K562 (cell line): ENCODE data around the gene TEAD3. TPM values are rescaled to one million over a fixed set of nuclear protein-coding genes. Genes with fewer than 3 reads are reported as not detected.

Experiments used
- ARID1B ChIP-seq: fragments of 450-650 bp; IDR thresholded peaks from 2 replicates; pipeline ENCODE4 v1.6.1; 2016; ENCODE audit warnings: antibody characterized with exemption, mild to moderate bottlenecking, inconsistent platforms
- CTCF ChIP-seq, 3 experiments: IDR thresholded peaks in 2 of 3; conservative IDR thresholded peaks in 1 of 3; 2 replicates each; pipeline ENCODE4 v1.5.1; 2011 to 2012; ENCODE audit warnings: low read length in 3 of 3, mild to moderate bottlenecking in 3 of 3, control low read depth in 2 of 3, improper control_type of control experiment in 1 of 3, inconsistent platforms in 1 of 3, low read depth in 1 of 3, mixed read lengths in 1 of 3, moderate library complexity in 1 of 3; ENCODE audit not compliant: insufficient read depth in 2 of 3
- MAFK ChIP-seq: IDR thresholded peaks from 2 replicates; pipeline ENCODE4 v1.6.1; 2011; ENCODE audit warnings: low read length, improper control_type of control experiment
- MED1 ChIP-seq: sonication (generic); formaldehyde crosslinking; IDR thresholded peaks from 2 replicates; pipeline ENCODE4 v1.8.1; 2023; ENCODE audit warnings: missing genetic modification reagents, borderline replicate concordance
- MTF1 ChIP-seq: fragments of 250-450 bp; sonication (Bioruptor Pico); IDR thresholded peaks from 2 replicates; pipeline ENCODE4 v1.9.0; 2021; ENCODE audit warnings: moderate library complexity, mild to moderate bottlenecking, inconsistent platforms, borderline replicate concordance
- NUFIP1 ChIP-seq: fragments of 450-650 bp; IDR thresholded peaks from 2 replicates; pipeline ENCODE4 v1.6.1; 2018; ENCODE audit not compliant: partially characterized antibody
- SMAD4 ChIP-seq: fragments of 250-450 bp; sonication (Bioruptor Pico); conservative IDR thresholded peaks from 2 replicates; pipeline ENCODE4 v1.8.0; 2021; ENCODE audit warnings: inconsistent platforms, mild to moderate bottlenecking, moderate library complexity
- SMARCA4 ChIP-seq: fragments of 450-650 bp; IDR thresholded peaks from 2 replicates; pipeline ENCODE4 v1.6.1; 2016
- SOX6 ChIP-seq: fragments of 450-650 bp; IDR thresholded peaks from 2 replicates; pipeline ENCODE4 v1.6.1; 2014; ENCODE audit warnings: mild to moderate bottlenecking
- ZZZ3 ChIP-seq: fragments of 450-650 bp; IDR thresholded peaks from 2 replicates; pipeline ENCODE4 v1.6.1; 2016; ENCODE audit warnings: antibody characterized with exemption, mild to moderate bottlenecking, moderate library complexity
- polyA plus RNA-seq, 8 experiments: library from polyadenylated mRNA; depleted of rRNA in 4 of 8; stranded (reverse) in 5 of 8; unstranded in 3 of 8; fragments of >200 nt; fragmentation: Nextera tagmentation in 2 of 8; fragmentation: Illumina TruSeq in 1 of 8; extraction: Ambion mirVana in 2 of 8; extraction: Trizol in 1 of 8; gene quantifications; 2 replicates each; pipeline versions ENCODE4 v1.2.1 to v1.2.3, GENCODE V29; 2011 to 2014; ENCODE audit warnings: inconsistent platforms in 1 of 8, missing spikeins in 1 of 8
- total RNA-seq, 7 experiments: library from RNA; depleted of rRNA in 6 of 7; stranded (reverse); fragments of >200 nt in 6 of 7; fragmentation: Illumina TruSeq in 2 of 7; extraction: Trizol in 2 of 7; gene quantifications; 2 replicates each; pipeline versions ENCODE4 v1.2.1 to v1.2.3, GENCODE V29; 2011 to 2021; ENCODE audit warnings: low replicate concordance in 1 of 7
- TF ChIP-seq, protein P1 (sequence below): fragments of 200-600 bp; sonication (generic); IDR thresholded peaks from one replicate; pipeline ENCODE4 v1.6.1; 2012; ENCODE audit warnings: mild to moderate bottlenecking, low read depth, low read length, inconsistent platforms
- TF ChIP-seq, protein P2 (sequence below): fragments of 450-650 bp; formaldehyde crosslinking; IDR thresholded peaks from 2 replicates; pipeline ENCODE4 v1.4.0; 2020; ENCODE audit warnings: mild to moderate bottlenecking, mixed read lengths
- TF ChIP-seq, protein P3 (sequence below): IDR thresholded peaks from 2 replicates; pipeline ENCODE4 v1.6.1; 2011; ENCODE audit not compliant: insufficient read length; ENCODE audit errors: extremely low read depth

Gene TEAD3
- total and polyA plus RNA-seq, 9 of the 15 experiments (the other 6 are each of a cell fraction or from before 2014, with no cell fraction given): 0.63 to 13.2 (median 3.3) TPM

GRCh38 chr6:35471836-35472345 lies 25.0 kb downstream of the TEAD3 start (continued):
- TF ChIP-seq, protein P1, sequence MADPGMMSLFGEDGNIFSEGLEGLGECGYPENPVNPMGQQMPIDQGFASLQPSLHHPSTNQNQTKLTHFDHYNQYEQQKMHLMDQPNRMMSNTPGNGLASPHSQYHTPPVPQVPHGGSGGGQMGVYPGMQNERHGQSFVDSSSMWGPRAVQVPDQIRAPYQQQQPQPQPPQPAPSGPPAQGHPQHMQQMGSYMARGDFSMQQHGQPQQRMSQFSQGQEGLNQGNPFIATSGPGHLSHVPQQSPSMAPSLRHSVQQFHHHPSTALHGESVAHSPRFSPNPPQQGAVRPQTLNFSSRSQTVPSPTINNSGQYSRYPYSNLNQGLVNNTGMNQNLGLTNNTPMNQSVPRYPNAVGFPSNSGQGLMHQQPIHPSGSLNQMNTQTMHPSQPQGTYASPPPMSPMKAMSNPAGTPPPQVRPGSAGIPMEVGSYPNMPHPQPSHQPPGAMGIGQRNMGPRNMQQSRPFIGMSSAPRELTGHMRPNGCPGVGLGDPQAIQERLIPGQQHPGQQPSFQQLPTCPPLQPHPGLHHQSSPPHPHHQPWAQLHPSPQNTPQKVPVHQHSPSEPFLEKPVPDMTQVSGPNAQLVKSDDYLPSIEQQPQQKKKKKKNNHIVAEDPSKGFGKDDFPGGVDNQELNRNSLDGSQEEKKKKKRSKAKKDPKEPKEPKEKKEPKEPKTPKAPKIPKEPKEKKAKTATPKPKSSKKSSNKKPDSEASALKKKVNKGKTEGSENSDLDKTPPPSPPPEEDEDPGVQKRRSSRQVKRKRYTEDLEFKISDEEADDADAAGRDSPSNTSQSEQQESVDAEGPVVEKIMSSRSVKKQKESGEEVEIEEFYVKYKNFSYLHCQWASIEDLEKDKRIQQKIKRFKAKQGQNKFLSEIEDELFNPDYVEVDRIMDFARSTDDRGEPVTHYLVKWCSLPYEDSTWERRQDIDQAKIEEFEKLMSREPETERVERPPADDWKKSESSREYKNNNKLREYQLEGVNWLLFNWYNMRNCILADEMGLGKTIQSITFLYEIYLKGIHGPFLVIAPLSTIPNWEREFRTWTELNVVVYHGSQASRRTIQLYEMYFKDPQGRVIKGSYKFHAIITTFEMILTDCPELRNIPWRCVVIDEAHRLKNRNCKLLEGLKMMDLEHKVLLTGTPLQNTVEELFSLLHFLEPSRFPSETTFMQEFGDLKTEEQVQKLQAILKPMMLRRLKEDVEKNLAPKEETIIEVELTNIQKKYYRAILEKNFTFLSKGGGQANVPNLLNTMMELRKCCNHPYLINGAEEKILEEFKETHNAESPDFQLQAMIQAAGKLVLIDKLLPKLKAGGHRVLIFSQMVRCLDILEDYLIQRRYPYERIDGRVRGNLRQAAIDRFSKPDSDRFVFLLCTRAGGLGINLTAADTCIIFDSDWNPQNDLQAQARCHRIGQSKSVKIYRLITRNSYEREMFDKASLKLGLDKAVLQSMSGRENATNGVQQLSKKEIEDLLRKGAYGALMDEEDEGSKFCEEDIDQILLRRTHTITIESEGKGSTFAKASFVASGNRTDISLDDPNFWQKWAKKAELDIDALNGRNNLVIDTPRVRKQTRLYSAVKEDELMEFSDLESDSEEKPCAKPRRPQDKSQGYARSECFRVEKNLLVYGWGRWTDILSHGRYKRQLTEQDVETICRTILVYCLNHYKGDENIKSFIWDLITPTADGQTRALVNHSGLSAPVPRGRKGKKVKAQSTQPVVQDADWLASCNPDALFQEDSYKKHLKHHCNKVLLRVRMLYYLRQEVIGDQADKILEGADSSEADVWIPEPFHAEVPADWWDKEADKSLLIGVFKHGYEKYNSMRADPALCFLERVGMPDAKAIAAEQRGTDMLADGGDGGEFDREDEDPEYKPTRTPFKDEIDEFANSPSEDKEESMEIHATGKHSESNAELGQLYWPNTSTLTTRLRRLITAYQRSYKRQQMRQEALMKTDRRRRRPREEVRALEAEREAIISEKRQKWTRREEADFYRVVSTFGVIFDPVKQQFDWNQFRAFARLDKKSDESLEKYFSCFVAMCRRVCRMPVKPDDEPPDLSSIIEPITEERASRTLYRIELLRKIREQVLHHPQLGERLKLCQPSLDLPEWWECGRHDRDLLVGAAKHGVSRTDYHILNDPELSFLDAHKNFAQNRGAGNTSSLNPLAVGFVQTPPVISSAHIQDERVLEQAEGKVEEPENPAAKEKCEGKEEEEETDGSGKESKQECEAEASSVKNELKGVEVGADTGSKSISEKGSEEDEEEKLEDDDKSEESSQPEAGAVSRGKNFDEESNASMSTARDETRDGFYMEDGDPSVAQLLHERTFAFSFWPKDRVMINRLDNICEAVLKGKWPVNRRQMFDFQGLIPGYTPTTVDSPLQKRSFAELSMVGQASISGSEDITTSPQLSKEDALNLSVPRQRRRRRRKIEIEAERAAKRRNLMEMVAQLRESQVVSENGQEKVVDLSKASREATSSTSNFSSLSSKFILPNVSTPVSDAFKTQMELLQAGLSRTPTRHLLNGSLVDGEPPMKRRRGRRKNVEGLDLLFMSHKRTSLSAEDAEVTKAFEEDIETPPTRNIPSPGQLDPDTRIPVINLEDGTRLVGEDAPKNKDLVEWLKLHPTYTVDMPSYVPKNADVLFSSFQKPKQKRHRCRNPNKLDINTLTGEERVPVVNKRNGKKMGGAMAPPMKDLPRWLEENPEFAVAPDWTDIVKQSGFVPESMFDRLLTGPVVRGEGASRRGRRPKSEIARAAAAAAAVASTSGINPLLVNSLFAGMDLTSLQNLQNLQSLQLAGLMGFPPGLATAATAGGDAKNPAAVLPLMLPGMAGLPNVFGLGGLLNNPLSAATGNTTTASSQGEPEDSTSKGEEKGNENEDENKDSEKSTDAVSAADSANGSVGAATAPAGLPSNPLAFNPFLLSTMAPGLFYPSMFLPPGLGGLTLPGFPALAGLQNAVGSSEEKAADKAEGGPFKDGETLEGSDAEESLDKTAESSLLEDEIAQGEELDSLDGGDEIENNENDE: no peak
- TF ChIP-seq ARID1B: no peak
- TF ChIP-seq SOX6: no peak
- TF ChIP-seq, protein P2, sequence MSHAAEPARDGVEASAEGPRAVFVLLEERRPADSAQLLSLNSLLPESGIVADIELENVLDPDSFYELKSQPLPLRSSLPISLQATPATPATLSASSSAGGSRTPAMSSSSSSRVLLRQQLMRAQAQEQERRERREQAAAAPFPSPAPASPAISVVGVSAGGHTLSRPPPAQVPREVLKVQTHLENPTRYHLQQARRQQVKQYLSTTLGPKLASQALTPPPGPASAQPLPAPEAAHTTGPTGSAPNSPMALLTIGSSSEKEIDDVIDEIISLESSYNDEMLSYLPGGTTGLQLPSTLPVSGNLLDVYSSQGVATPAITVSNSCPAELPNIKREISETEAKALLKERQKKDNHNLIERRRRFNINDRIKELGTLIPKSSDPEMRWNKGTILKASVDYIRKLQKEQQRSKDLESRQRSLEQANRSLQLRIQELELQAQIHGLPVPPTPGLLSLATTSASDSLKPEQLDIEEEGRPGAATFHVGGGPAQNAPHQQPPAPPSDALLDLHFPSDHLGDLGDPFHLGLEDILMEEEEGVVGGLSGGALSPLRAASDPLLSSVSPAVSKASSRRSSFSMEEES (CRISPR knock-in tag): no peak
- TF ChIP-seq NUFIP1: no peak
- TF ChIP-seq SMARCA4: no peak
- TF ChIP-seq ZZZ3: no peak
- no peak for TF ChIP-seq SMAD4
- TF ChIP-seq MTF1: no peak
- no peak for TF ChIP-seq CTCF (IDR thresholded peaks at IDR 0.05 in 2 of 3, conservative IDR thresholded peaks at IDR 0.05 in 1 of 3; ENCODE audit: insufficient read depth in 2 of 3, low read depth in 1 of 3, low read length in 3 of 3)
- no peak for TF ChIP-seq MED1
- TF ChIP-seq, protein P3, sequence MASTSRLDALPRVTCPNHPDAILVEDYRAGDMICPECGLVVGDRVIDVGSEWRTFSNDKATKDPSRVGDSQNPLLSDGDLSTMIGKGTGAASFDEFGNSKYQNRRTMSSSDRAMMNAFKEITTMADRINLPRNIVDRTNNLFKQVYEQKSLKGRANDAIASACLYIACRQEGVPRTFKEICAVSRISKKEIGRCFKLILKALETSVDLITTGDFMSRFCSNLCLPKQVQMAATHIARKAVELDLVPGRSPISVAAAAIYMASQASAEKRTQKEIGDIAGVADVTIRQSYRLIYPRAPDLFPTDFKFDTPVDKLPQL: no peak
- TF ChIP-seq MAFK: no peak
